Astrocyte of the spinal cord (primary cell): ENCODE measurements around the gene ZBTB2.

Experiments used
- DNase-seq: peaks from one replicate; pipeline ENCODE4 v3.0.0; 2011; ENCODE audit warnings: low read depth, low spot score
- H3K4me3 ChIP-seq: 2 replicates; pipeline ENCODE4 v1.5.1; 2011; ENCODE audit warnings: low read depth, mild to moderate bottlenecking, low read length, moderate library complexity
- in situ Hi-C: cut with HindIII; loops from 2 replicates; pipeline ENCODE4 v1.10.0; 2017; ENCODE audit warnings: low sequenced_read_pairs
- TF ChIP-seq, protein P1 (sequence below): IDR thresholded peaks from 2 replicates; pipeline ENCODE4 v1.5.1; 2012; ENCODE audit warnings: low read depth, mild to moderate bottlenecking, low read length, inconsistent platforms

ZBTB2 gene

DNA sequence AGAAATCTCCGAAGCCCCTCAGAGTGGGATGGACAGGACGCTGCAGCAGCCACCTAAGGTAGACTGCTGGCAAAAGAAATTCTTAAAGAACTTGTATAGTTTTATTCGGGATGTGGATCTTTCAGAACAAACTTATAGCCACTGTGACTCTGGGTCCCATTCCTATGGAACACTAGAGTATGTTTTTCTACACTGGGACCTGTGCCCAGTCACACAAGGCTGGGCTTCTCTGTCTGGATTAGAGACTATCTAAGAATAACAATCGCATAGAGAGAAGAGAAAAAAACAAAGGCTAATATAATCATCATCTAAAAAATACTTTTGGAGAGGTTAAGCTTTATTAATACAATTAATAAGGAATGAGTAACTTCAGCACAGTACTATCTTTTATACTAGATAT lies 31.6 kb upstream of the ZBTB2 start:
- in situ Hi-C loops = no loop called here
- TF ChIP-seq, protein P1, sequence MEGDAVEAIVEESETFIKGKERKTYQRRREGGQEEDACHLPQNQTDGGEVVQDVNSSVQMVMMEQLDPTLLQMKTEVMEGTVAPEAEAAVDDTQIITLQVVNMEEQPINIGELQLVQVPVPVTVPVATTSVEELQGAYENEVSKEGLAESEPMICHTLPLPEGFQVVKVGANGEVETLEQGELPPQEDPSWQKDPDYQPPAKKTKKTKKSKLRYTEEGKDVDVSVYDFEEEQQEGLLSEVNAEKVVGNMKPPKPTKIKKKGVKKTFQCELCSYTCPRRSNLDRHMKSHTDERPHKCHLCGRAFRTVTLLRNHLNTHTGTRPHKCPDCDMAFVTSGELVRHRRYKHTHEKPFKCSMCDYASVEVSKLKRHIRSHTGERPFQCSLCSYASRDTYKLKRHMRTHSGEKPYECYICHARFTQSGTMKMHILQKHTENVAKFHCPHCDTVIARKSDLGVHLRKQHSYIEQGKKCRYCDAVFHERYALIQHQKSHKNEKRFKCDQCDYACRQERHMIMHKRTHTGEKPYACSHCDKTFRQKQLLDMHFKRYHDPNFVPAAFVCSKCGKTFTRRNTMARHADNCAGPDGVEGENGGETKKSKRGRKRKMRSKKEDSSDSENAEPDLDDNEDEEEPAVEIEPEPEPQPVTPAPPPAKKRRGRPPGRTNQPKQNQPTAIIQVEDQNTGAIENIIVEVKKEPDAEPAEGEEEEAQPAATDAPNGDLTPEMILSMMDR = no peak
- DNase-seq = no peak
- no peak overlapping the region for H3K4me3 ChIP-seq

- in situ Hi-C loops = no loop called here
Observed at GRCh38 chr6:151417477-151417876, 26.1 kb upstream of the ZBTB2 start.

GRCh38 chr6:151414641-151415260 lies 23.4 kb upstream of the ZBTB2 start:
- in situ Hi-C loops = no loop called here

More at GRCh38 chr6:151417477-151417876, 26.1 kb upstream of the ZBTB2 start:
- TF ChIP-seq, protein P1 = no peak
- no peak for DNase-seq
- no peak overlapping the region for H3K4me3 ChIP-seq

GRCh38 chr6:151413372-151414145 lies 22.2 kb upstream of the ZBTB2 start:
- DNase-seq = no peak
- TF ChIP-seq, protein P1 = no peak
- no peak overlapping the region for H3K4me3 ChIP-seq
- in situ Hi-C loops = no loop called here

More at GRCh38 chr6:151414641-151415260, 23.4 kb upstream of the ZBTB2 start:
- no peak overlapping the region for H3K4me3 ChIP-seq
- DNase-seq = no peak
- TF ChIP-seq, protein P1 = no peak

DNA sequence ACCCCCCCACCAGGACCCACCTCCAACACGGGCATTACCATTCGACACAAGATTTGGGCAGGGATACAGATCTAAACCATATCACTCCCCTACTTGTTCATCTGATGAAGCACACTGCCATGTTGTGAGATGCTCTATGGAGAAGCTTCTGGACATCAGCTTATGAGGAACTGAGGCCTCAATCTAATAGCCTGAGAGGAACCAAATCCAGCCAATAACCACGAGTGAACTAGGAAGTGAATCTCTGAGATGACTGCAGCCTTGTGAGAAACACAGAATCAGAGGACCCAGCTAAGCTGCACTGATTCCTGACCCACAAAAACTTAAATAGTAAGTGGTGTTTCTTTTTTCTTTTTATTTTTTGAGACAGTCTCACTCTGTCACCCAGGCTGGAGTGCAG lies 21.6 kb upstream of the ZBTB2 start:
- H3K4me3 ChIP-seq = no peak overlapping the region
- no peak for DNase-seq
- in situ Hi-C loops = no loop called here
- TF ChIP-seq, protein P1 = no peak

DNA sequence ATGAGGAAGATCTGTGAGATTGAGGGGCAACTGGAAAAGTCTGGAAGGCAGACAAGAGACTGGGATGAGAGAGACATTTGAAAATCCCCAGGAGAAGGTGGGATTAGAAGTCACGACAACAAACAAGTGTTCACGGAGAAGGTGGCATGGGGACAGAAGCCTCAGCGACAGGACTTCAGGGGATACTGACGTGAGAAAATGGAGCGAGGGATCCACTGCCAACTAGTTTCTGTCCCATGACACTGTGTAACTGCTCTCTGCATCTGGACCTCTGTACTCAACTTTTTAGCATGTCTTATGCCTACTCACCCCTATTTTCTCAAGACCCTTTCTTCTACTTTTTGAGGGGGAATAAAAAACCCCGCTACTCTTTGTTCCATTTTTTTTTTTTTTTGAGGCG lies 18.3 kb upstream of the ZBTB2 start:
- TF ChIP-seq, protein P1 = no peak
- in situ Hi-C loops = no loop called here
- no peak overlapping the region for H3K4me3 ChIP-seq
- no peak for DNase-seq
